Astrocyte of the cerebellum (primary cell): ENCODE data around the gene MYRF.

Source experiments
- DNase-seq: peaks from one replicate; pipeline ENCODE4 v3.0.0-alpha.2; 2011; ENCODE audit warnings: low read depth
- H3K4me3 ChIP-seq: 2 replicates; pipeline ENCODE4 v1.5.1; 2011; ENCODE audit warnings: mild to moderate bottlenecking, low read depth, low read length, moderate library complexity
- CTCF ChIP-seq: IDR thresholded peaks from 2 replicates; pipeline ENCODE4 v1.5.1; 2012; ENCODE audit warnings: low read length, low read depth, moderate library complexity, mild to moderate bottlenecking; ENCODE audit errors: missing control alignments
- in situ Hi-C: cut with HindIII; loops from 2 replicates; pipeline ENCODE4 v1.10.0; 2017; ENCODE audit warnings: low sequenced_read_pairs

Gene MYRF

DNA sequence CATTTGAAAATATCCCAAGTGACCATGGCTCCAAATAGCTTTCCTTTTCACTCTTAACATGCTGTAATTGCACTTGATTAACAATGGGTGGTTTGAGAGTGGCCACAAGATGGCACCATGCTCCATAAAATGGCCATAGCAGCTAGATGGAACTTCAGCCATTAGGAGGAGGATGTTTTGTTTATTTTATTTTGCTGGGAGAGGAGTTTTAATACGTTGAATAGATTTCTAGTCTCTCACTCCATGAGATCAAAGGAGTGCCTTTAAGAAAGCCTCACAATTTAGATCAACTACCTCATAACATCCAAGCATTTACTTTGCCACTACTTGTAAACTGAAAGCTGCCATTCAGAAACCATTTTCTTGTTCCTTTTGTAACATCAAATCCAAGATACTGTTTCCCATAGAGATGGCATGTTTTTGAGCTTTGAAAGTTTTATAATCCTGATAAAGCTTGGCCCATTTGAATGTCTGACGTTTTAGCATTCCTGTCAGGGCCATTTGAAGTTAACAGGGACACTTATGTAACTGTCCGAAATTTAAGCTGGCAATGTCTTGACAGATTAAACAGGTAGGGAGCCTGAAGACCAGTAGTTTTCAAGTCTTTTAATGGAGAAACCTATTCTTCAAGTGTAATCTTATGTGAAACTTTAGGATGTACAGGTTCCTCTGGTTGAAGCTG is 45.0 kb downstream of the MYRF start:
- H3K4me3 ChIP-seq: no peak overlapping the region
- in situ Hi-C loops: no loop called here
- peak; percentile 79 for TF ChIP-seq CTCF
- peak; percentile 86 for DNase-seq

- TF ChIP-seq CTCF: no peak
- in situ Hi-C loops: no loop called here
- no peak overlapping the region for H3K4me3 ChIP-seq
- DNase-seq: no peak
Observed at GRCh38 chr11:61799665-61800284, 47.3 kb downstream of the MYRF start.

DNA sequence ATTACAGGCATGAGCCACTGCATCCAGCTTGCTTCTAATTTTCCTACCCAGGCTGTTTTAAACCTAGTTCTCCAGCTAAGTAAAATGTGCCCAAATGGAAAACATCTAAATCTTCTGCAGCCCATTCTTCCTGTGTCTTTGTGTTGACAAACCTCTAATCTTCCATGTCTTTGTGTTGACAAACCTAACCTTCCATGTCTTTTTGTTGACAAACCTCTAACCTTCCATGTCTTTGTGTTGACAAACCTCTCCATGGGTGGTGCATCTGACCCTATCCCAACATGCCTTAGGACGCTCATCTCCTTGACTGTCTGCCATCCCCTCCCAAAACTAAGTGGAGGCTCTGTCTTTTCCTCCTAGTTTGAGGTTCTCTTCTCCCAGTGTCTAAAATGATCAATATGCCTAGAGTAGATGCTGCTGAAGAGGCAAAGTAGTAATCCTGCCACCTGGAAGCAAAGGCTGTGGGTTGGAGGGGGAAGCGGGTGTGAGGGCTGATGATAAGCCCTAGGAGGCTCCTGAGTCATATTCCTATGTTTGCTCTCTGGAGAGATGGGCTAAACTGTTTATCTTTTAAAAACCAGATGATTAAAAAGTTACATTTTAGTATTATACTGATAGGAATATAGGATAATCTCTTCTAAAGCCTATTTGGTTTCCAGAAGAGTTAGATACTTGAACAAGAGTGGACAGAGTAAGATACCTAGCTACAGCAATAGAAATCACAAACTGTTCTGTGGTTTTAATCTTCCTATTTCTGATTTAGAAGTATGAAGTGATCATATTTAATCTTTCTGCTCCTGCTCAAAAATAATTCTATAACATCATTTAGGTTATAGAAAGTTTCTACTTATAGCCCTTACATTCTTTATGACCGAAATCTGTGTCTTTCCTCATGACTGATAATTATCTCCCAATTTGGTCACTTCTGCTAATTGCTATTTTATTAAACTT is 48.2 kb downstream of the MYRF start:
- in situ Hi-C loops: no loop called here
- no peak for TF ChIP-seq CTCF
- DNase-seq: no peak
- H3K4me3 ChIP-seq: no peak overlapping the region

- no peak for DNase-seq
- in situ Hi-C loops: no loop called here
- no peak for TF ChIP-seq CTCF
- H3K4me3 ChIP-seq: no peak overlapping the region
Observed at GRCh38 chr11:61802605-61803004, 50.2 kb downstream of the MYRF start.

GRCh38 chr11:61803889-61804647 is 51.6 kb downstream of the MYRF start:
- in situ Hi-C loops: no loop called here
- no peak for TF ChIP-seq CTCF

DNA sequence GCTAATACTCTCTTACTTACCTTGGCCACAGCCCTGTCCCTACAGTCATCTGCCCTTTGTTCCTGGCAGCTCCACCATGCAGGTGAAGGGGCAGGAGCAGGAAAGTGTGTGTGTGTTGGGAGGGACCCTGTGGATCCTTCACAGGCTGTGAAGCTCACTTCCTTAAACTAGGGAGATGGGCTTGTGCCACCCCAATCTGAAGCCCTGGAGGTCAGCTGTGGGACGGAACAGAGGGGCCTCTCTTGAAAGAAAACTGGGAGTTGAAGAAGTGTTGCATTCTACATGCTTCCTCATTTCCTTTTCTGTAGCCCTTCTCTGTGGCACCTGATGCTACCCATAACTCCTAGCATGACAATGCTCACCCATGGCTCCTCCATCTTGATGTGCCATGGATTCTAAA is 52.7 kb downstream of the MYRF start:
- H3K4me3 ChIP-seq: no peak overlapping the region
- DNase-seq: no peak
- no peak for TF ChIP-seq CTCF
- in situ Hi-C loops: no loop called here

More at GRCh38 chr11:61803889-61804647, 51.6 kb downstream of the MYRF start:
- DNase-seq: no peak
- no peak overlapping the region for H3K4me3 ChIP-seq
